ENCODE measurements around the gene SLC2A11. TPM values are rescaled to one million over a fixed set of nuclear protein-coding genes. Genes with fewer than 3 reads are reported as not detected.
"Not testable (repeated sequence)": the region's sequence is repeated elsewhere in the genome, so short reads cannot be mapped to it uniquely, and the experiment has no call there.

Gene SLC2A11
- total RNA-seq, 1 experiment from 2014 or later = 45.6 TPM

DNA sequence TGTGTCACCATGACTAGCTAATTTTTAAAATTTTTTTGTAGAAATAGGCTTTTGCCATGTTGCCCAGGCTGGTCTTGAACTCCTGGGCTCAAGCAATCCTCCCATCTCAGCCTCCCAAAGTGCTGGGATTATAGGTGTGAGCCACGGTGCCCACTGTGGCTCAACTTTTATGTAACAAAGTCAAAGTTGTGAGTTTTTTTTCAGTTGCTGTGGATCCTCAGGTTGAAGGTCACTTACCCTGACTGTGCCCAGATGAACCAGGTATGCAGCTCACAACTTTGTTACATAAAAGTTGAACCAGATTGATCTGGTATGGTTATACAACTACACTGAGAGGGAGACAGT, 62.6 kb downstream of the SLC2A11 start:
- H3K9me2 ChIP-seq (replicated peaks; ENCODE audit: insufficient read depth, low read length); H3K4me2 ChIP-seq (ENCODE audit: low read depth, low read length, poor library complexity, severe bottlenecking); H3K9me3 ChIP-seq (ENCODE audit: low read length); H3K27ac ChIP-seq (ENCODE audit: low read length); H3K79me2 ChIP-seq (ENCODE audit: low read length); H2AFZ ChIP-seq (ENCODE audit: low read length); H3K4me1 ChIP-seq (ENCODE audit: low read length); H3K9ac ChIP-seq (ENCODE audit: low read length); H3K4me3 ChIP-seq (ENCODE audit: low read length); H3K27me3 ChIP-seq (ENCODE audit: low read length); DNase-seq; H4K20me1 ChIP-seq (ENCODE audit: insufficient read depth, low read depth, low read length): not testable (repeated sequence)
- H3K36me3 ChIP-seq (ENCODE audit: insufficient read depth, low read length) = peaks cover 13% of the 10 kb centered on the region

- H4K20me1 ChIP-seq (ENCODE audit: insufficient read depth, low read depth, low read length); H3K9me2 ChIP-seq (replicated peaks; ENCODE audit: insufficient read depth, low read length); H3K27me3 ChIP-seq (ENCODE audit: low read length); H3K79me2 ChIP-seq (ENCODE audit: low read length); H3K9ac ChIP-seq (ENCODE audit: low read length); H3K27ac ChIP-seq (ENCODE audit: low read length); H3K9me3 ChIP-seq (ENCODE audit: low read length); H3K4me3 ChIP-seq (ENCODE audit: low read length); H3K4me2 ChIP-seq (ENCODE audit: low read depth, low read length, poor library complexity, severe bottlenecking); H2AFZ ChIP-seq (ENCODE audit: low read length); H3K4me1 ChIP-seq (ENCODE audit: low read length): not testable (repeated sequence)
- peaks cover 22% of the 10 kb centered on the region for H3K36me3 ChIP-seq (ENCODE audit: insufficient read depth, low read length)
- peak; percentile 19 for DNase-seq
Measured at GRCh38 chr22:23921586-23922201, 64.0 kb downstream of the SLC2A11 start.

DNA sequence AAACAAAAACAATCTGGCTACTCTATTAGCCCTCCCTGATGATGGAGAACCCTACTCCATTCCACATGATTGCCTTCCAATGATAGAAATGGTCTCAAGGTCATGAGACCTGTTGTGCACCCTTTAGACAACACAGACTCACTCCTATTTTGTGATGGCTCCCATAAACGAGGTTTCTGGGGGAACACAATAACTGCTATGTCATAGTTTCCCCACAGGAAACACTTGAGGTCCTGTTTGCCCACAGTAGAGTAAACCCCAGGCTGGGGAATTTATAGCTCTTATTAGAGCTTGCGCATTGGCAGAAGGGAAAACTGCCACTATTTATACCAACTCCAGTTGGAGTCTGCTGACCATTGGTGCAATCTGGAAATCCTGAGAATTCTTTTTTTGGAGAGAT, 65.2 kb downstream of the SLC2A11 start:
- H3K79me2 ChIP-seq (ENCODE audit: low read length) = no peaks in the 10 kb centered on the region
- H2AFZ ChIP-seq (ENCODE audit: low read length) = no peak overlapping the region
- H4K20me1 ChIP-seq (ENCODE audit: insufficient read depth, low read depth, low read length) = no peaks in the 10 kb centered on the region
- DNase-seq = peak; percentile 33
- H3K4me2 ChIP-seq (ENCODE audit: low read depth, low read length, poor library complexity, severe bottlenecking) = no peak overlapping the region
- H3K27me3 ChIP-seq (ENCODE audit: low read length) = no peaks in the 10 kb centered on the region
- no peaks in the 10 kb centered on the region for H3K9me2 ChIP-seq (replicated peaks; ENCODE audit: insufficient read depth, low read length)
- H3K9me3 ChIP-seq (ENCODE audit: low read length) = peaks cover 13% of the 10 kb centered on the region
- no peak overlapping the region for H3K9ac ChIP-seq (ENCODE audit: low read length)
- no peak overlapping the region for H3K27ac ChIP-seq (ENCODE audit: low read length)
- no peaks in the 10 kb centered on the region for H3K4me1 ChIP-seq (ENCODE audit: low read length)
- H3K4me3 ChIP-seq (ENCODE audit: low read length) = no peak overlapping the region
- peaks cover 29% of the 10 kb centered on the region for H3K36me3 ChIP-seq (ENCODE audit: insufficient read depth, low read length)

DNA sequence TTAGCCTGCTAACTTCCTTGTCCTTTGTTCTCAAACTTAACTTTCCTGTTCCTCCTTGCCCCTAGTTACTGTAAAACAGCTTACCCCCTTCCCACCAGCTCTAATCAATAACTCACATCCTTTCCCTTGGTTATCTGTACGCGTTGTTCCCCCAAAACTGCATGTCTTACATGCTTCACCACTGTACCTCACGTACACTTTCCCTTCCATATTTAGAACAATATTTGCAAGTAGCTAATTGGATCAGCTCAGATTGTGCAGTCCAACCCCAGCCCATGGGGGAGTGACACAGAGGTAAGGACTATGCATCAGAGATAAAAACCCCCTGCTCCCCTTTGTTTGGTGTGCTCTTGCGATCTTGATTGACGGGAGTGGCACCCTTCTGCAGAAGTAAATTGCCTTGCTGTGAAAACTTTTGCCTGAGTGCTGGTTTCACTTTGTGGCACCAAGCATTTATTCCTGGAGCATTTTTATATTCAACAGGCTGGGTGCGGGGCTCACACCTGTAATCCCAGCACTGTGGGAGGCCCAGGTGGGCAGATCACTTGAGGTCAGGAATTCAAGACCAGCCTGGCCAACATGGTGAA, 67.4 kb downstream of the SLC2A11 start:
- H3K27me3 ChIP-seq (ENCODE audit: low read length) = no peaks in the 10 kb centered on the region
- H3K9me2 ChIP-seq (replicated peaks; ENCODE audit: insufficient read depth, low read length) = no peaks in the 10 kb centered on the region
- H3K36me3 ChIP-seq (ENCODE audit: insufficient read depth, low read length) = peaks cover 29% of the 10 kb centered on the region
- H4K20me1 ChIP-seq (ENCODE audit: insufficient read depth, low read depth, low read length) = no peaks in the 10 kb centered on the region
- no peak overlapping the region for H3K27ac ChIP-seq (ENCODE audit: low read length)
- no peak overlapping the region for H3K4me3 ChIP-seq (ENCODE audit: low read length)
- no peak overlapping the region for H3K9ac ChIP-seq (ENCODE audit: low read length)
- H3K4me1 ChIP-seq (ENCODE audit: low read length) = no peaks in the 10 kb centered on the region
- H3K9me3 ChIP-seq (ENCODE audit: low read length) = peaks cover 13% of the 10 kb centered on the region
- H2AFZ ChIP-seq (ENCODE audit: low read length) = no peak overlapping the region
- H3K4me2 ChIP-seq (ENCODE audit: low read depth, low read length, poor library complexity, severe bottlenecking) = no peak overlapping the region
- DNase-seq = peak; percentile 42
- no peaks in the 10 kb centered on the region for H3K79me2 ChIP-seq (ENCODE audit: low read length)

GRCh38 chr22:23926561-23926960, 68.9 kb downstream of the SLC2A11 start:
- Histone ChIP-seq H3K9me3 (ENCODE audit: low read length) (peaks cover 17% of the 10 kb centered on the region), H3K4me3 (ENCODE audit: low read length) (no peak overlapping the region), H3K4me1 (ENCODE audit: low read length) (no peaks in the 10 kb centered on the region), H3K9me2 (replicated peaks; ENCODE audit: insufficient read depth, low read length) (no peaks in the 10 kb centered on the region), H3K79me2 (ENCODE audit: low read length) (no peaks in the 10 kb centered on the region), H3K27me3 (ENCODE audit: low read length) (no peaks in the 10 kb centered on the region), H3K36me3 (ENCODE audit: insufficient read depth, low read length) (peaks cover 34% of the 10 kb centered on the region), H4K20me1 (ENCODE audit: insufficient read depth, low read depth, low read length) (no peaks in the 10 kb centered on the region), H3K27ac (ENCODE audit: low read length) (no peak overlapping the region), H3K9ac (ENCODE audit: low read length) (no peak overlapping the region), H3K4me2 (ENCODE audit: low read depth, low read length, poor library complexity, severe bottlenecking) (no peak overlapping the region), H2AFZ (ENCODE audit: low read length) (no peak overlapping the region)
- DNase-seq = peak; percentile 19

Small RNA genes within 50 kb of the gene (small RNA-seq; reads per million reads assigned to genes)
- 0.12 reads per million for gene RN7SL268P

Other genes with a start within 250 kb of the SLC2A11 start
- gene DRICH1, start 225.6 kb upstream of the SLC2A11 start, total RNA-seq (2014; rRNA removed; shearing (Covaris generic); ENCODE audit: low replicate concordance) = 1.2 TPM in 1 of 2 replicates, not detected in the other
- 103 and 125 TPM in 2 replicates for gene RGL4, start 166.9 kb upstream of the SLC2A11 start, total RNA-seq (2014; rRNA removed; shearing (Covaris generic); ENCODE audit: low replicate concordance)
- gene ZNF70, start 106.8 kb upstream of the SLC2A11 start, total RNA-seq (2014; rRNA removed; shearing (Covaris generic); ENCODE audit: low replicate concordance) = 8.5 and 12.0 TPM in 2 replicates
- 321 and 642 TPM in 2 replicates for gene VPREB3, start 103.5 kb upstream of the SLC2A11 start, total RNA-seq (2014; rRNA removed; shearing (Covaris generic); ENCODE audit: low replicate concordance)
- gene C22orf15, start 94.9 kb upstream of the SLC2A11 start, total RNA-seq (2014; rRNA removed; shearing (Covaris generic); ENCODE audit: low replicate concordance) = not detected in 2 replicates
- gene CHCHD10, start 89.9 kb upstream of the SLC2A11 start, total RNA-seq (2014; rRNA removed; shearing (Covaris generic); ENCODE audit: low replicate concordance) = 115 and 220 TPM in 2 replicates
- 48.2 and 84.2 TPM in 2 replicates for gene MMP11, start 85.0 kb upstream of the SLC2A11 start, total RNA-seq (2014; rRNA removed; shearing (Covaris generic); ENCODE audit: low replicate concordance)
- 400 and 531 TPM in 2 replicates for gene SMARCB1, start 70.9 kb upstream of the SLC2A11 start, total RNA-seq (2014; rRNA removed; shearing (Covaris generic); ENCODE audit: low replicate concordance)
- 16.3 and 21.7 TPM in 2 replicates for gene DERL3, start 18.9 kb upstream of the SLC2A11 start, total RNA-seq (2014; rRNA removed; shearing (Covaris generic); ENCODE audit: low replicate concordance)
- 1,081 and 1,189 TPM in 2 replicates for gene MIF, start 36.5 kb downstream of the SLC2A11 start, total RNA-seq (2014; rRNA removed; shearing (Covaris generic); ENCODE audit: low replicate concordance)
- gene GSTT2B, start 103.3 kb downstream of the SLC2A11 start, total RNA-seq (2014; rRNA removed; shearing (Covaris generic); ENCODE audit: low replicate concordance) = not detected in 2 replicates
- 5.2 and 6.0 TPM in 2 replicates for gene DDTL, start 109.0 kb downstream of the SLC2A11 start, total RNA-seq (2014; rRNA removed; shearing (Covaris generic); ENCODE audit: low replicate concordance)
- 372 and 428 TPM in 2 replicates for gene DDT, start 116.6 kb downstream of the SLC2A11 start, total RNA-seq (2014; rRNA removed; shearing (Covaris generic); ENCODE audit: low replicate concordance)
- gene GSTT2, start 122.3 kb downstream of the SLC2A11 start, total RNA-seq (2014; rRNA removed; shearing (Covaris generic); ENCODE audit: low replicate concordance) = not detected in 2 replicates
- not detected in 2 replicates for gene GSTT4, start 147.6 kb downstream of the SLC2A11 start, total RNA-seq (2014; rRNA removed; shearing (Covaris generic); ENCODE audit: low replicate concordance)
- 56.7 and 97.0 TPM in 2 replicates for gene CABIN1, start 153.4 kb downstream of the SLC2A11 start, total RNA-seq (2014; rRNA removed; shearing (Covaris generic); ENCODE audit: low replicate concordance)

Measured in Karpas-422 (cell line).